ENCODE results near the gene R3HDML.

DNA sequence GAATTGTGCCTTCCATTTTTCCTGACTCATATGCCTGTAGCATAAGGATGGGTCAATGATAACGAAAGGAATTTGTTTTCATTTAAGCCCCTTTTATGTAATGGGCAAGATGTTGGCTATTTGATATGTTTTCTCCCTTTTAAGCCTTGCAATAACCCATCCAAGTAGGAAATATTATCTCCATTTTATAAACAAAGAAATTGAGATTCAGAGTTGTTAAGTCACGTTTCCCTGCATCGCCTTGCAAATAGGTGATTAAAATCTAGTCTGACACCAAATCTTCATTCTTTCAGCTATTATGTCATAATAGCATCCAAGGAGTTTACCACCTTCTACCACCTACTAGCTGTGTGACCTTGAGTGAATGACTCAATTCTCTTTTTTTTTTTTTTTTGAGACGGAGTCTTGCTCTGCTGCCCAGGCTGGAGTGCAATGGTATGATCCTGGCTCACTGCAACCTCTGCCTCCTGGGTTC lies 25.7 kb downstream of the R3HDML start:
- TF ChIP-seq, protein P1, sequence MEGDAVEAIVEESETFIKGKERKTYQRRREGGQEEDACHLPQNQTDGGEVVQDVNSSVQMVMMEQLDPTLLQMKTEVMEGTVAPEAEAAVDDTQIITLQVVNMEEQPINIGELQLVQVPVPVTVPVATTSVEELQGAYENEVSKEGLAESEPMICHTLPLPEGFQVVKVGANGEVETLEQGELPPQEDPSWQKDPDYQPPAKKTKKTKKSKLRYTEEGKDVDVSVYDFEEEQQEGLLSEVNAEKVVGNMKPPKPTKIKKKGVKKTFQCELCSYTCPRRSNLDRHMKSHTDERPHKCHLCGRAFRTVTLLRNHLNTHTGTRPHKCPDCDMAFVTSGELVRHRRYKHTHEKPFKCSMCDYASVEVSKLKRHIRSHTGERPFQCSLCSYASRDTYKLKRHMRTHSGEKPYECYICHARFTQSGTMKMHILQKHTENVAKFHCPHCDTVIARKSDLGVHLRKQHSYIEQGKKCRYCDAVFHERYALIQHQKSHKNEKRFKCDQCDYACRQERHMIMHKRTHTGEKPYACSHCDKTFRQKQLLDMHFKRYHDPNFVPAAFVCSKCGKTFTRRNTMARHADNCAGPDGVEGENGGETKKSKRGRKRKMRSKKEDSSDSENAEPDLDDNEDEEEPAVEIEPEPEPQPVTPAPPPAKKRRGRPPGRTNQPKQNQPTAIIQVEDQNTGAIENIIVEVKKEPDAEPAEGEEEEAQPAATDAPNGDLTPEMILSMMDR (IDR thresholded peaks at IDR 0.05) = no peak
- no peak for TF ChIP-seq POLR2A (IDR thresholded peaks at IDR 0.05)

All from Peyer's patch (tissue), 4 donors.